ENCODE results near the gene NCAM1.
A peak's percentile ranks its signal among the peaks of the same experiment; 100 is the strongest.

The NCAM1 gene

DNA sequence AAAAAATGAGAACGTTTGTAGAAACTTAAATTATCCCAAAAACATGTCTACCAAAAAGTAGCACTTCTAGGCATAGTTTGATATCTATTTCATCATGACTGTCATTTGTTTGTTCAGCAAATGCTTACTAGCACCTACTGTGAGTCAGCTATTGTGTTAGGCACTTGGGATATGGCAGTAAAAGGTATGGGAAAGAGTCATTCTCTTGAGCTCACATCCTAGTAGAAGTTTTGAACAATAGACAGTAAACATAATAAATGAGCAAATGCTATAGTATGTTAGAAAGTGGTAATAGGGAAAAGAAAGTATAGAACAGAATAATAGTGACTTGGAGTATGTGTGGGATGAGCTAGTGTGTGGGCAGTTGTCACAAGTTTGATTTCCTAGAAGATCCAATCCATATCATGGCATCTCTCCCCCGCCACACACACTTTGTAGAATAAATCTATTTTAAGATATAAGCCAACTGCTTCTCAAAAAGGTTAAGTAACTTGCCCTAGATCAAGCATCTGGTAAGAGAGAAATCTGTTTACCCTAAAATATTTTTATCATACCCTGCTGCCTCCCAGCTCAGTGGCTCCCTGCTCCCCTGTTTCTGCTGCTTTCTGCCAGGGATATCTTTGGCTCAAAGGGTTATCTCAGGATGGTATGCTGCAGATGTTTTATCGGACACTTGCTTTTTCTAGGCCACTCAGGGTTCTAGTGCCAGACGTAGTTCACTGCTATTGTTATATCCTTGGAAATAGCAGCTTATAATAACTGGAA is 129.7 kb downstream of the NCAM1 start:
- DNase-seq: no peak

GRCh38 chr11:113091481-113091780 is 130.2 kb downstream of the NCAM1 start:
- DNase-seq: peak; percentile 58

GRCh38 chr11:113096648-113097047 is 135.4 kb downstream of the NCAM1 start:
- no peak for DNase-seq

GRCh38 chr11:113103932-113104690 is 142.9 kb downstream of the NCAM1 start:
- DNase-seq: no peak

DNA sequence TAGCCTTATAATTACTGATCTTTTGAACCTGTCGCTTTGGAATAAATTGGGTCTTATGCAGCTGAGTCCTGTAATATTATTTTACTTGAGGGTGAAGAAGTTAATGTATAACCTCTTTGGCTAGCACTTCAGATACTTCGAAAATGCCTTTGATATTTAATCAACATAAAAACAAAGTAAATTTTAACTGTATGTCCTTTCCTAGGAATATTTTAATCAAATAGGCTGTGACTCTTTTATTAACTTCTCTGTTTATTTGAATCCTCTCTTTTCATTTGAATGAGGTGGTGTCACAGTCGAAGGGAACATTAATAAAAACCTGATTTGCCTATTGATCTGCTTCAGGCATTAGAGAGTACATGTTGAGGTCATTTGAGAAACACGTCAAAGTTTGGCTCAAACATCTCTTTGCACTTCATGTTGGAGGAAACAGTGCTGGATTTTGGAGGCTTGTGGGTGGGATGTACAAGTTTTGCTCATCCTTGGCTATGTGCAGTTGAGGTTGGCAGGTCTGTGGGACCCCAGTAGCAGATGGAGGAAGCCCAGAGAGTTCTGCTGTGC is 143.6 kb downstream of the NCAM1 start:
- DNase-seq: no peak

- no peak for DNase-seq
Measured at GRCh38 chr11:113105592-113105991, 144.4 kb downstream of the NCAM1 start.

GRCh38 chr11:113106507-113106906 is 145.3 kb downstream of the NCAM1 start:
- no peak for DNase-seq

DNA sequence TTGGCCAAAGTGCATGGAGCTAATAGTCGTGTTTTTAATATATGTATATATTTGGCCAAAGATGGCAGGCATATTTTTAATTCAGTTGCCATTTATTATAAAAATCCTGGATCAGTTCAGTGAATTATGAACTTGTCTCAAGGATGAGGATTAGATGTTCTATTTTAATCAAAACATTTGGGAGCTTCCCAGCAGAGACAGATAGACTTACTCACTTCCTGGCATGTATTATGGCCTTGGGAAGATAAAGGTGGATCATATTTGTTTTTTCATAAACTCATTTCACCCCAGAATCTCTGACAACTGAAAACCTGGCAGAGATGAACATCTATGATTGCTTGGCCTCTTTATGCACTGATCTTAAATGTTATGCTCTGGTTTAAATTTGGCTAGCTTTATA is 148.8 kb downstream of the NCAM1 start:
- no peak for DNase-seq

DNA sequence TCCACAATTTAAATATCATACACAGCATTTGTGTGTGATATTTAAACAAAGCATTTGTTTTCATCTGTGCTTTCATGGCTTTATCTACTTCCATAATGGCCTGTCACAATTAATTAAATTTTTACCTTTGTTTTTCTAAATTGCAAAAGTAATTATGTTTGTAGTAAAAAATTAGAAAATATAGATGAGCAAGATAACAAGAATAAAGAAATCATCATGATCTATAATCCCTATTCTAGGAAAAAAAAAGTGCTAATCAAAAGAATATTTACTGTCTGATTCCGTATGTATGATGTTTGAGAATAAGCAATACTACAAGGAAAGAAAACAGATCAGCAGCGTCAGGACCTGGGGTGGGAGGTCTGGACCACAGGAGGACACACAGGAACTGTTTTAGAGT is 149.9 kb downstream of the NCAM1 start:
- no peak for DNase-seq

- DNase-seq: no peak
Measured at GRCh38 chr11:113112307-113112706, 151.1 kb downstream of the NCAM1 start.

DNA sequence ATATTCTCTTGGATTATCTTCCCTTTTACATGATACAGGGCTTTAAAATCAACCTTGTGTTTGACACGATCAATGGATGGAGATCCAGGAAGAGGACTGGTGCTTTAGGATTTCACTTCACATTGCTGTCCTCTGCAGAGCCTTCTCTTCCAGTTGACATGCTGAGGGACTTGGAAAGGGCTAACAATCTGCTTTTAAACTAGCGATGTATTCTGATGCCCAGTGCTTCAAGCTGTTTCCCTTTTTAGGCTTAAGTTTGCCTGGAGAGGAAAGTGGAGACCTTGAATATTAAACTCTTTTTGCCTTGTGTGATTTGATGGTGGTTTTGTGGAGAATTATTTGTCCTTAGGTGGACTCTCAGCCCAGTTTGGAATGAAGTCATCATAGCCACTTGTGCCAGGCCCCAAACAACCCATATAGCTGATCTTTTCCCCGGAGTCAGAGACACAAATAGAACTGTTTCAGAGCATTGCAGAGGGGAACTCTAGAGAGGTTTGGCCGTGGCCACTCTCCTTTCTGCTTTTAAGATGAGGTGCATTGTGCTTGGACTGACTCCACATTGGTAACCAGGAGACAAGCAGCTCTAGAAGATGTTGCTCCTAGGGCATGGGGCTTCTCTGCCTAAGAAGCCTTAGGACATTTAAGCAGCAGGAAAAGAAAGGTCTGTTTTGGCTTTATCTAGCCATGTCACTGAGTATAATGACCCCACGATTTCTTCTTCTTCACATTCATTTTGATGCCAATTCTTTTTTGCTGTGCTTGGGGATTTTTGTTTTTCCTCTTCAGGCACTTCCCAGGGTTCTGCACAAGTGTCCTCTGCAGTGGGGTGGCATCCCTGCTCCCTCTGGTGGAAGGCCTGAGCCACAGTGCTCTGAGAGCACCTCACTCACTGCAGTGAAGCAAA is 152.8 kb downstream of the NCAM1 start:
- peak; percentile 68 for DNase-seq

- no peak for DNase-seq
Measured at GRCh38 chr11:113114705-113115027, 153.4 kb downstream of the NCAM1 start.

GRCh38 chr11:113118104-113118503 is 156.9 kb downstream of the NCAM1 start:
- DNase-seq: no peak

DNA sequence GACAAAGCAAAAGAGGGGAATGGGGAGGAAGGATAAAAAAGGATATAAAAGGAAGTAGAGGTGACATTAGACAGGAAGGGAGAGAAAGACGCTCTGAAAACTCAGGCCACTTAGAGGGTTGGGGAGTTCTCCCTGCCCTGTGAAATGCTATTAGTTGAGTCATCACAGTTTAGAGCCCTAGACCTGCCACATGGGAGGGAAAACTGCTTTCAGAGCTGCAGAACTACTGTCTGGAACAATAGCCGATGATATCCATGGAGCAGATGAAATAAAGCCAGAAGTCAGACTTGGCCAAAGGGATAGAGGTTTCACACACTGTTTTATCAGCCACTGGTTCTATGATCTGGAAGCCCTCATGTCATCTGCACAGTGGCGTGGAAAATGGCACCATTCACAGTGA is 157.9 kb downstream of the NCAM1 start:
- no peak for DNase-seq

DNA sequence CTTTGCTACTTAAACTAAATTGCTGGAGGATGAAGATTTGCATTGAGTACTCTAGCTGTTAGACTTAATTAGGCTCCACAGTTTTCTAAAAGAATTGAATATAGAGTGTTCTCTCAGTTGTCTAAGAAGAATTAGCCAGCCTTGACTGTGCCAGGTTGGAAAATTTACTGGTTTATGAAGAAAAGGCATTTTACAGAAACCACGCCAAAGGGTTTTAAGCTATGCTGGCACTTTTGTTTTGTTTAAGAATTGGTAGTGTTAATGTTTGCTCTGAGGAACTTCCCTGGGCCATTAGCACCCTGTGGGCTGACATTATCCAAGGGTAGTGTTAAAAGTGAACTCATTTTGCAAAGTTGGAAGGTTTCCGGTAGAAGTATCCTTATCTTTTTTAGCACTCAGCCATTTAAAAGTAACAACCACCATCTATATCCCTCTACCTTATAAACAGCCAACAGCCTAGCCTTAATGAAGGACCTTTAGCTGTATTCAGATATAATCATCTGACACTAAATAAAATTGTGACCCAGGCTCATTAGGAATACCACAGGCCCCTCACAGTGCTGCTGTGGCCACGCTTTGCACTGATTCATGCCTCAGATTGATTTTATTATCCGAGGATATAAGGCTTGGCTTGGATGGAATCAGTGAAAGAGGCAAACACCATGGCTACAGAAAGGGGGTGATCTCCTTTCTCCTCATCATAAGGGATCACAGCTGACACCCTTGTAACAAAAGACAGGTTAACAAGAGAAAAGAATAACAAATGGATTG is 158.9 kb downstream of the NCAM1 start:
- DNase-seq: no peak

DNA sequence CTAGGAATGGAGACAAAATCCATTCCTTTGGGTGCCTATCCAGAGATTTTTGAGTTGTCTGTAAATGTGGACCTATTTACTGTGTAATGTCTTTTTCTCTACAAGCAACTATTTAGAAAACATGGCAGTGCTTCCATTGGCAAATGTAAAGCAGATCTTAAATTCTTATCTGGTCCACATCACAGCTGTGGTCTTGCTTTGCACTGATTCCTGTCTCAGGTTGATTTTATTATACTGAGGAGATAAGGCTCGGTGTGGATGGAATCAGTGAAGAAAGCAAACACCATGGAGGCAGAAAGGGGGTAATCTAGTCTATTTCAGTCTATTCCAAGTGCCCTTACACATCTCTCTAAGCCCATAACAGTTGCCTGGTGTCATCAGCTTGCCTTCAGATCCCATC is 160.5 kb downstream of the NCAM1 start:
- DNase-seq: no peak

GRCh38 chr11:113124006-113124405 is 162.8 kb downstream of the NCAM1 start:
- peak; percentile 54 for DNase-seq

- DNase-seq: no peak
Measured at GRCh38 chr11:113124578-113124977, 163.4 kb downstream of the NCAM1 start.

DNA sequence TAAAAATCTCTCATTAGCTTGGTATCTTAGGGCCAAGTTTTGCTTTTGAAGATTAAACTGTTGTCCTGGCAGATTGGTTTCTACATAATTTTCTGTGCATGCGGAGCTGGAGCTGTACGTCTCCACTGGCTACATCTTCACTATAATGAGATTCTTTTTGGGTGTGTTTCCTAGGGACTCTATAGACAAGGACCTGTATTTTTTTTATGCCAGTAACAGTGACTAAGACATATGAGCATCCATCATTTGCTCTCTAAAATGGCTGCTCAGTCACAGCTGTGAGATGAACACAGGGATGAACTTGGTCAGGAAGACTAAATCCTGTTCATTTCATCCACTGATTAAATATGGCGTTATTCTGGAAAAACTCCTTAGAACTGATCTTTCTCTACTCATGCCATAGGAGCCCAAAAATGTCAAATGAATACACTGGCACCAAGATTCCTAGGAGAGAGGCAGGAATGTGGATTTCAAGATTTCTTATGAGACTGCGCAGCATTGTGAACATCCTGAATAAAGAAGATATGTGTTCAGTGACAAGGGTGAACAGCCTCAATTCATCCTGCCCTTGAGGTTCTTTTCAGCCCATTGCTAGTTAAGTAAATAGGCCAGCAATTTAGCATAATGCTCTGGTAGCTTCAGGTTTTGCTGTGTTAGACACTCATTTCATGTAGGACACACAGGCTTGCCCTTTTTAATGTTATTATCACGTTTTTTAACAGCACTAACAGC is 168.2 kb downstream of the NCAM1 start:
- DNase-seq: no peak

DNA sequence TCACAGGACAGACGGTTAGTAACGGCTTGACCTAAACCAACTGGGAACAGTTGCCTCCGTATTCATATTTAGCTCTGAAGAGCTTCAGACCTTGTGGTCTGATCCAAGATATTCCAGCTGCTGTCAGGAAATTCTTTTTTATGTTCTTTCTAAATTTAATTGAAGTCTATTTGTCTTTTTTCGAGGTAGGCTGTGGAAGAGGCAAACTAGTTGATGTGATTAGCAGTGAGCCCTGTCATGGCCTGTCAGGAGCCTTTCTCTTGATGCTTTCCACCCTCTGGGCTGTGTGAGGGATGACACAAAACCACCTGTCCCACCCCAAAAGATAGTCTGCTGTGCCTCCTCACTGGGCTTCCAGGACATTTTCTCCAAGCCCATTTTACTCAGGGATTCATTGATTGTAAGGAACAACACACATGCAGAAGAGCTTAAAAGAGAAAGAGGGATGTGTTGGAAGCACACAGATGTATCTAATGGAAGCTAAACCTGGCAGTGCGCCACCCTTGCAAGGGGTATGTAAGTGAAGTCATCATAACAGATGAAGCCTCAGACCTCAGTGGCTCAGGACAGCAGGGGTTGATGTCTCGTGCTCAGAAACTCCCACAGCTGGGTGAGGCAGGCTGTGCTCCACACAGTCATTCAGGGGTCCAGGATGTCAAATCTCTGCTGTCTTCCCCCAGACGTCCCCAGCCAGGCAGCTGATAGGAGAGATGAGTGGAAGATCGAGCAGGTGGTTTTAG is 170.0 kb downstream of the NCAM1 start:
- no peak for DNase-seq

DNA sequence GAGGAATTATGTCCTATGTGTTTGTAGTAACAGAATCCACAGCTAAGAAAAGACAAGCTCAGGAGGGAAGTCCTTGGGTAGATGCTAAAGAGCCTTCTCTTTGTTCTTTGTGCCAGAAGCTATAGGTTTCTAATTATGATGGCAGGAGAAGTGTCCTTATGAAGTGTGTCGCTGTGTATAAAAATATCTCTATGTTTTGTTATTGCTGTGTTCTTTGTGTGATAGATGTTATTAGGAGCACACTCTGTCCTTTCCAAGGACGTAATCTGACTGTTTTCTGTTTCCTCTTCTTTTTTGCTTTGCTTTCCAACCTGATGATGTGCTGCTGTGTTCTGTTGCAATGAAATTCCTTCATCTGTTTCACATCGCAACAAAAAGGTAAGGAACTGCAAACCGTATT is 171.9 kb downstream of the NCAM1 start:
- DNase-seq: no peak
